Measurements from ENCODE around the gene AMDHD2. TPM values are rescaled to one million over a fixed set of nuclear protein-coding genes. Genes with fewer than 3 reads are reported as not detected.

The AMDHD2 gene
- total and polyA plus RNA-seq, 2 experiments from 2014 or later: 20.2 to 68.1 TPM

DNA sequence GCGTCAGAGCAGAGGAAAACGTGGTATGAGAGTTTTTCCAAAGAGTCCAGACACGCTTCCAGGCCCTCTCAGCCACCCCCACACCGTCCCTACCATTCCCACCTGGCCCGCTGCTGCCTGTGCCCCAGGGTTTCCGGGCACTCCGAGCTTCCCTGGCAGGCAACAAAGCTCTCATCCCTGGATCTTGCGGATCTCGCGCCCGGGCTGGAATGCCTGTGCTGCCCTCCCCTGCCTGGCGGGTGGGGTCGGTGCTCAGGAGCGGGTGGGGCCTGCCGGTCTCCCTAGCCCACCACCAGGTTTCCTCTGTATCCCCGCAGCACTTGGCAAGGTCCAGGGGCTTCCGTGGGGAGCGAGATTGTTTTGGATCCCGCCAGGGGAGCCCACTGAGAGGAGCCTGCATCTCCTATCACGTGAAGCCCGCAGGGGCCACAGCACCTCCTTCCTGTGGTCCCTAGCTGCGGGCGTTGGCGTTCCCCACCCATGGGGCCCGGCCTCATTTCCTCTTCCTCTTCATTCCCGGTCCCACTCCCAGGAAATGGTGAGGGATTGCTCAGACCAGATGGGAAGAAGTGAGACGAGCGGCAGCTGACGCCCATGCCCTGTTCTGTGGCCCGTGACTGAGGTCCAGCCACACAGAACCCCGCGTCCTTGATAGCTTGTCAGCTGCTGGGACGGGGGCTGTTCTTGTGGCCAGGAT lies 34.2 kb upstream of the AMDHD2 start (continued):
- TF ChIP-seq, protein P1, sequence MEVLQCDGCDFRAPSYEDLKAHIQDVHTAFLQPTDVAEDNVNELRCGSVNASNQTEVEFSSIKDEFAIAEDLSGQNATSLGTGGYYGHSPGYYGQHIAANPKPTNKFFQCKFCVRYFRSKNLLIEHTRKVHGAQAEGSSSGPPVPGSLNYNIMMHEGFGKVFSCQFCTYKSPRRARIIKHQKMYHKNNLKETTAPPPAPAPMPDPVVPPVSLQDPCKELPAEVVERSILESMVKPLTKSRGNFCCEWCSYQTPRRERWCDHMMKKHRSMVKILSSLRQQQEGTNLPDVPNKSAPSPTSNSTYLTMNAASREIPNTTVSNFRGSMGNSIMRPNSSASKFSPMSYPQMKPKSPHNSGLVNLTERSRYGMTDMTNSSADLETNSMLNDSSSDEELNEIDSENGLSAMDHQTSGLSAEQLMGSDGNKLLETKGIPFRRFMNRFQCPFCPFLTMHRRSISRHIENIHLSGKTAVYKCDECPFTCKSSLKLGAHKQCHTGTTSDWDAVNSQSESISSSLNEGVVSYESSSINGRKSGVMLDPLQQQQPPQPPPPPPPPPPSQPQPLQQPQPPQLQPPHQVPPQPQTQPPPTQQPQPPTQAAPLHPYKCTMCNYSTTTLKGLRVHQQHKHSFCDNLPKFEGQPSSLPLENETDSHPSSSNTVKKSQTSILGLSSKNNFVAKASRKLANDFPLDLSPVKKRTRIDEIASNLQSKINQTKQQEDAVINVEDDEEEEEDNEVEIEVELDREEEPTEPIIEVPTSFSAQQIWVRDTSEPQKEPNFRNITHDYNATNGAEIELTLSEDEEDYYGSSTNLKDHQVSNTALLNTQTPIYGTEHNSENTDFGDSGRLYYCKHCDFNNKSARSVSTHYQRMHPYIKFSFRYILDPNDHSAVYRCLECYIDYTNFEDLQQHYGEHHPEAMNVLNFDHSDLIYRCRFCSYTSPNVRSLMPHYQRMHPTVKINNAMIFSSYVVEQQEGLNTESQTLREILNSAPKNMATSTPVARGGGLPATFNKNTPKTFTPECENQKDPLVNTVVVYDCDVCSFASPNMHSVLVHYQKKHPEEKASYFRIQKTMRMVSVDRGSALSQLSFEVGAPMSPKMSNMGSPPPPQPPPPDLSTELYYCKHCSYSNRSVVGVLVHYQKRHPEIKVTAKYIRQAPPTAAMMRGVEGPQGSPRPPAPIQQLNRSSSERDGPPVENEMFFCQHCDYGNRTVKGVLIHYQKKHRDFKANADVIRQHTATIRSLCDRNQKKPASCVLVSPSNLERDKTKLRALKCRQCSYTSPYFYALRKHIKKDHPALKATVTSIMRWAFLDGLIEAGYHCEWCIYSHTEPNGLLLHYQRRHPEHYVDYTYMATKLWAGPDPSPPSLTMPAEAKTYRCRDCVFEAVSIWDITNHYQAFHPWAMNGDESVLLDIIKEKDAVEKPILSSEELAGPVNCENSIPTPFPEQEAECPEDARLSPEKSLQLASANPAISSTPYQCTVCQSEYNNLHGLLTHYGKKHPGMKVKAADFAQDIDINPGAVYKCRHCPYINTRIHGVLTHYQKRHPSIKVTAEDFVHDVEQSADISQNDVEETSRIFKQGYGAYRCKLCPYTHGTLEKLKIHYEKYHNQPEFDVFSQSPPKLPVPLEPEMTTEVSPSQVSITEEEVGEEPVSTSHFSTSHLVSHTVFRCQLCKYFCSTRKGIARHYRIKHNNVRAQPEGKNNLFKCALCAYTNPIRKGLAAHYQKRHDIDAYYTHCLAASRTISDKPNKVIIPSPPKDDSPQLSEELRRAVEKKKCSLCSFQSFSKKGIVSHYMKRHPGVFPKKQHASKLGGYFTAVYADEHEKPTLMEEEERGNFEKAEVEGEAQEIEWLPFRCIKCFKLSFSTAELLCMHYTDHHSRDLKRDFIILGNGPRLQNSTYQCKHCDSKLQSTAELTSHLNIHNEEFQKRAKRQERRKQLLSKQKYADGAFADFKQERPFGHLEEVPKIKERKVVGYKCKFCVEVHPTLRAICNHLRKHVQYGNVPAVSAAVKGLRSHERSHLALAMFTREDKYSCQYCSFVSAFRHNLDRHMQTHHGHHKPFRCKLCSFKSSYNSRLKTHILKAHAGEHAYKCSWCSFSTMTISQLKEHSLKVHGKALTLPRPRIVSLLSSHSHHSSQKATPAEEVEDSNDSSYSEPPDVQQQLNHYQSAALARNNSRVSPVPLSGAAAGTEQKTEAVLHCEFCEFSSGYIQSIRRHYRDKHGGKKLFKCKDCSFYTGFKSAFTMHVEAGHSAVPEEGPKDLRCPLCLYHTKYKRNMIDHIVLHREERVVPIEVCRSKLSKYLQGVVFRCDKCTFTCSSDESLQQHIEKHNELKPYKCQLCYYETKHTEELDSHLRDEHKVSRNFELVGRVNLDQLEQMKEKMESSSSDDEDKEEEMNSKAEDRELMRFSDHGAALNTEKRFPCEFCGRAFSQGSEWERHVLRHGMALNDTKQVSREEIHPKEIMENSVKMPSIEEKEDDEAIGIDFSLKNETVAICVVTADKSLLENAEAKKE (CRISPR knock-in tag; IDR thresholded peaks at IDR 0.05): no peak
- TF ChIP-seq EZH2phosphoT487 (IDR thresholded peaks at IDR 0.05; ENCODE audit: unreplicated experiment): no peak
- TF ChIP-seq, protein P2, sequence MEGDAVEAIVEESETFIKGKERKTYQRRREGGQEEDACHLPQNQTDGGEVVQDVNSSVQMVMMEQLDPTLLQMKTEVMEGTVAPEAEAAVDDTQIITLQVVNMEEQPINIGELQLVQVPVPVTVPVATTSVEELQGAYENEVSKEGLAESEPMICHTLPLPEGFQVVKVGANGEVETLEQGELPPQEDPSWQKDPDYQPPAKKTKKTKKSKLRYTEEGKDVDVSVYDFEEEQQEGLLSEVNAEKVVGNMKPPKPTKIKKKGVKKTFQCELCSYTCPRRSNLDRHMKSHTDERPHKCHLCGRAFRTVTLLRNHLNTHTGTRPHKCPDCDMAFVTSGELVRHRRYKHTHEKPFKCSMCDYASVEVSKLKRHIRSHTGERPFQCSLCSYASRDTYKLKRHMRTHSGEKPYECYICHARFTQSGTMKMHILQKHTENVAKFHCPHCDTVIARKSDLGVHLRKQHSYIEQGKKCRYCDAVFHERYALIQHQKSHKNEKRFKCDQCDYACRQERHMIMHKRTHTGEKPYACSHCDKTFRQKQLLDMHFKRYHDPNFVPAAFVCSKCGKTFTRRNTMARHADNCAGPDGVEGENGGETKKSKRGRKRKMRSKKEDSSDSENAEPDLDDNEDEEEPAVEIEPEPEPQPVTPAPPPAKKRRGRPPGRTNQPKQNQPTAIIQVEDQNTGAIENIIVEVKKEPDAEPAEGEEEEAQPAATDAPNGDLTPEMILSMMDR (conservative IDR thresholded peaks at IDR 0.05; ENCODE audit: low read depth in 2 of 2): no peak

DNA sequence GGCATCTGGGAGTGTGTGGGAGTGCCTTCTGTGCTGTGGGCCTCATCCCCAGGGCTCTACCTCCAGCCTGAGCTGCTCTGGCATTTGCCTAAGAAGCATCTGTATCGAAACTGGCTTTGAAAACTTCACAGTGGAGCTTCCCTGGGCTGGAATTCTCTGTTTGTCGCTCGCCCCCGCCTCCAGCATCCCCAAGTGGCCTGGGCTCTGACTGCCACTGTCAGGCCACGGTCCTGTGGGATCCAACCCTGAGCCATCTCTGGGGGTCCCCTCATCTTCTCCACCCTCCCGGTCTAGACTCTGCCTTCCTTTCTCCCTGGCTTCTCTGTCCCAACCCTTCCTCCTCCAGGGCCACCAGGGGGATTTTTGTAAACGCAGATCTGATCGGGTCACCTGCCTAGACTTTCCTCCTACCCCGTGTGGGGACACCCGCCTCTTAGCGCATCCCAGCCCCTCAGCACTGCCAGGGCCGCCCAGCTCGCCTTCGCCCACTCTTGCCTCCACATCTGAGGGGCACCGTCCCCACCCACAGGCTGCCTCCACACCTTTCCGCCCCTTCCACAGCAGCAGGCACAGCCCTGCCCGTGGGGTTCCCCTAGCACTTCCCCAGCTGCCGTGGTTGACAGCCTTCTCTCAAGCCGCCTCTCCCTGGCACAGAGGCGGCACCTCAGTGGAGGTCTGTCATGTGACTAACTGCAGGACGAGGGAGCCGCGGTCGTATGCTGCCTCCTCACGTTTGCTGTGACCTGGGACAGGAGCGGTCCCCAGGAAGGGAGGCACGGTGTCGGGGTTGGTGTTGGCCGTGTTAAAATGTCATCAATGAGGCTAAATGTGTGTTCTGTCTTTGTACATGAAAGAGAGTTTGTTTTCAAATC lies 33.3 kb upstream of the AMDHD2 start:
- H3K4me3 Mint-ChIP-seq: no peak overlapping the region; the same call in 2 of the 3 replicates
- Histone ChIP-seq H3K27ac (ENCODE audit: low read depth) (no peak overlapping the region), H3K4me2 (no peak overlapping the region), H3F3A (replicated peaks; ENCODE audit: low read depth) (no peaks in the 10 kb centered on the region), H2AFZ (no peak overlapping the region), H3K4me3 (no peak overlapping the region), H3K4me1 (ENCODE audit: insufficient read depth) (no peaks in the 10 kb centered on the region), H3K9me2 (ENCODE audit: insufficient read depth) (no peaks in the 10 kb centered on the region), H3K27me3 (ENCODE audit: insufficient read depth) (no peaks in the 10 kb centered on the region), H3K79me2 (replicated peaks; ENCODE audit: insufficient read depth) (0 out of 2 replicates have a peak, but pooled peaks cover 6% of the 10 kb centered on the region), H4K20me1 (replicated peaks; ENCODE audit: insufficient read depth) (no peaks in the 10 kb centered on the region; the same call in 1 of the 2 replicates), H3K36me3 (ENCODE audit: insufficient read depth) (no peaks in the 10 kb centered on the region)
- H3K4me1 Mint-ChIP-seq: peaks cover 20% of the 10 kb centered on the region
- DNase-seq (ENCODE audit: low spot score): no peak
- peak overlapping the region; percentile 63; the same call in 1 of the 2 replicates for H3K27ac Mint-ChIP-seq
- peaks cover 18% of the 10 kb centered on the region for H3K27me3 Mint-ChIP-seq (ENCODE audit: insufficient read depth, low read depth, poor library complexity)
- no peaks in the 10 kb centered on the region; the same call in 1 of the 3 replicates for H3K36me3 Mint-ChIP-seq (ENCODE audit: low read depth)
- peak; percentile 61 for ATAC-seq
- H3K9me3 Mint-ChIP-seq: no peaks in the 10 kb centered on the region
- no peak for TF ChIP-seq ZNF114 (CRISPR knock-in tag; IDR thresholded peaks at IDR 0.05)
- TF ChIP-seq CREB1 (CRISPR knock-in tag; IDR thresholded peaks at IDR 0.05; ENCODE audit: low read depth): no peak
- TF ChIP-seq JUNB (IDR thresholded peaks at IDR 0.05; ENCODE audit: unreplicated experiment): no peak
- TF ChIP-seq, protein P2 (conservative IDR thresholded peaks at IDR 0.05; ENCODE audit: low read depth in 2 of 2): peak in 1 of 2 experiments; percentile 32; a peak in 2 of 4 replicates

Data from GM23338 (cell line).